ENCODE data around the gene ABCC1. TPM values are rescaled to one million over a fixed set of nuclear protein-coding genes. Genes with fewer than 3 reads are reported as not detected.
"Not testable (repeated sequence)": the region's sequence is repeated elsewhere in the genome, so short reads cannot be mapped to it uniquely, and the experiment has no call there.

Gene ABCC1
- total and polyA plus RNA-seq, 12 donors, result 6.1 to 32.8 (median 21.6) TPM

- Histone ChIP-seq H3K4me1 (no peaks in the 10 kb centered on the region), H3K36me3 (no peaks in the 10 kb centered on the region), H3K4me3 (no peak overlapping the region), H3K27me3 (no peaks in the 10 kb centered on the region), H3K9me3 (peaks cover 0 to 29% (median 9%) of the 10 kb centered on the region in 11 donors), H3K27ac (no peak overlapping the region)
- ATAC-seq (no peak), DNase-seq (no peak)
- intact Hi-C loops (cut with DNase I), result no loop called here
- WGBS, 2 donors, result 87 to 96% methylated on average over 4 of the region's 4 CpGs
- no peak for TF ChIP-seq CTCF (IDR thresholded peaks at IDR 0.05)
These were observed 208.8 kb downstream of the ABCC1 start for GRCh38 chr16:16158082-16158658.

GRCh38 chr16:16158741-16159374 lies 209.4 kb downstream of the ABCC1 start:
- Histone ChIP-seq H3K27ac (no peak overlapping the region), H3K4me1 (no peaks in the 10 kb centered on the region), H3K9me3 (peaks cover 0 to 29% (median 9%) of the 10 kb centered on the region in 11 donors), H3K27me3 (no peaks in the 10 kb centered on the region), H3K4me3 (no peak overlapping the region), H3K36me3 (no peaks in the 10 kb centered on the region)
- ATAC-seq (no peak), DNase-seq (no peak)
- 80 to 81% methylated on average over 3 of the region's 3 CpGs for WGBS, 2 donors
- intact Hi-C loops (cut with DNase I), result no loop called here
- no peak for TF ChIP-seq CTCF (IDR thresholded peaks at IDR 0.05)

GRCh38 chr16:16159662-16160061 lies 210.2 kb downstream of the ABCC1 start:
- H3K4me3 ChIP-seq, result no peak overlapping the region
- no peaks in the 10 kb centered on the region for H3K27me3 ChIP-seq
- intact Hi-C loops (cut with DNase I), result no loop called here
- no peak overlapping the region for H3K27ac ChIP-seq
- H3K36me3 ChIP-seq, result no peaks in the 10 kb centered on the region
- no peak for TF ChIP-seq CTCF (IDR thresholded peaks at IDR 0.05)
- no peak for DNase-seq
- H3K4me1 ChIP-seq, result no peaks in the 10 kb centered on the region
- H3K9me3 ChIP-seq, result peaks cover 0 to 29% (median 9%) of the 10 kb centered on the region in 11 donors
- ATAC-seq, result no peak
- 90 to 94% methylated on average over 3 of the region's 3 CpGs for WGBS, 2 donors

GRCh38 chr16:16161319-16161718 lies 211.9 kb downstream of the ABCC1 start:
- H3K4me3 ChIP-seq, result no peak overlapping the region
- H3K36me3 ChIP-seq, result no peaks in the 10 kb centered on the region
- H3K27me3 ChIP-seq, result no peaks in the 10 kb centered on the region
- H3K27ac ChIP-seq, result no peak overlapping the region
- H3K4me1 ChIP-seq, result no peaks in the 10 kb centered on the region
- ATAC-seq (no peak), DNase-seq (no peak)
- no peak for TF ChIP-seq CTCF (IDR thresholded peaks at IDR 0.05)
- intact Hi-C loops (cut with DNase I), result no loop called here
- H3K9me3 ChIP-seq, result peaks cover 0 to 29% (median 9%) of the 10 kb centered on the region in 11 donors
- 74 to 78% methylated on average over 5 of the region's 5 CpGs for WGBS, 2 donors

- H3K27ac ChIP-seq; H3K27me3 ChIP-seq; H3K4me3 ChIP-seq; H3K4me1 ChIP-seq; ATAC-seq; H3K36me3 ChIP-seq; intact Hi-C loops (cut with DNase I); DNase-seq: not testable (repeated sequence)
- peaks cover 0 to 29% (median 9%) of the 10 kb centered on the region in 11 donors for H3K9me3 ChIP-seq
- WGBS, 2 donors, result 78 to 79% methylated on average over 5 of the region's 5 CpGs
These were observed 212.4 kb downstream of the ABCC1 start for GRCh38 chr16:16161840-16162239.
